Activated CD4-positive, CD25-positive, alpha-beta regulatory T cell treated with anti-CD3 and anti-CD28 coated beads, Interleukin-2, amount 50 U/mL, for 72 hours (primary cell): ENCODE measurements around the gene PMM2.
"Not testable (repeated sequence)": the region's sequence is repeated elsewhere in the genome, so short reads cannot be mapped to it uniquely, and the experiment has no call there.

Source experiments
- DNase-seq: peaks from one replicate; pipeline ENCODE4 v3.0.0; 2021

PMM2 gene

DNA sequence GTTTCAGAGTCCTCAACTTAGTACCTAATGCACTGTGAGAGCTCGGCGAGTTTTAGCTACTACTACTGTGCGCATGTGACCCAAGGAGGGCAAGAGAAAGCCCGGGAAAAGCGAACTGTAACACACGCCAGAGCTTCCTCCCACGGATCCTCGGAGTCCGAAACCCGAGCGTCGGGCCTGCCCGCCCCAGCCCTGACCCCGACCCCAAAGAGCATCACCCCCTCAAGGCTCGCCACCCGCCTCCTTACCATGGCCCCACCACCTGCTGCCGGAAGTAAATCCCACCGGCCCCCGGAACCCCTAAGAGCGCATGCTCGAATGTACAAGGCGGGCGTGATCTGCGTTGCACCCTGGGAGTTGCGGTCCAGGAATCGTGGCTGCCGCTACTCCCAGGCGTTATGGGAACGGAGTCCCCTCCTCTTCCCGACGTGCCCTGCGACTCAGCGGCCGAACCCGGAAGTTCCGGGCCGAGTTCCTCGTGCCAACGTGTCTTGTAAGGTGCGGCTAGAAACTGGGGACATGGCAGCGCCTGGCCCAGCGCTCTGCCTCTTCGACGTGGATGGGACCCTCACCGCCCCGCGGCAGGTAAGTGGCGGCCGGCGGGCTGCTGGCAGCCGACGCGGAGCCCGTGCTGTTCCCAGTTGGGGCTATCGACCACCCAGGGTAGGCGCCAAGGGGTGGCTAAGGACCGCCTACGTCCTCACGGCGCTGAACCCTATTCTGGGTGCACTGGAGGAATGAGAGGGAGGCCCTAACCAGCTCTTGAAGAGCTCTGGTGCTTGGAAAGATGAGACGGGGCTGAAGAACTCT, at the start of gene PMM2, which contains the start of gene TMEM186:
PMM2 (plus strand) TSS at position 476 of the 810 bp plus-strand sequence; CDS start at position 520, 44 bp downstream.
TMEM186 (minus strand) TSS at position 276 of the 810 bp plus-strand sequence; CDS start at position 251, 25 bp downstream.
- peak; percentile 90 for DNase-seq

DNA sequence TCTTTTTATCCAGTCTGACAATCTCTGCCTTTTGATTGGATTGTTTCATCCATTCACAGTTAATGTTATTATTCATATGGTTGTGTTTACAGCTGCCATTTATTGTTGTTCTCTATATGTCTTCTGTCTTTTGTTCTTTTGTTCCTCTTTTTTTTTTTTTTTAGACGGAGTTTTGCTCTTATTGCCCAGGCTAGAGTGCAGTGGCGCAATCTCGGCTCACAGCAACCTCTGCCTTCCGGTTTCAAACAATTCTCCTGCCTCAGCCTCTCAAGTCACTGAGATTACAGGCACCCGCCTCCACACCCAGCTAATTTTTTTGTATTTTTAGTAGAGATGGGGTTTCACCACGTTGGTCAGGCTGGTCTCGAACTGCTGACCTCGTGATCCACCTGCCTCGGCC, 48.7 kb upstream of the PMM2 start:
- not testable (repeated sequence) for DNase-seq

DNA sequence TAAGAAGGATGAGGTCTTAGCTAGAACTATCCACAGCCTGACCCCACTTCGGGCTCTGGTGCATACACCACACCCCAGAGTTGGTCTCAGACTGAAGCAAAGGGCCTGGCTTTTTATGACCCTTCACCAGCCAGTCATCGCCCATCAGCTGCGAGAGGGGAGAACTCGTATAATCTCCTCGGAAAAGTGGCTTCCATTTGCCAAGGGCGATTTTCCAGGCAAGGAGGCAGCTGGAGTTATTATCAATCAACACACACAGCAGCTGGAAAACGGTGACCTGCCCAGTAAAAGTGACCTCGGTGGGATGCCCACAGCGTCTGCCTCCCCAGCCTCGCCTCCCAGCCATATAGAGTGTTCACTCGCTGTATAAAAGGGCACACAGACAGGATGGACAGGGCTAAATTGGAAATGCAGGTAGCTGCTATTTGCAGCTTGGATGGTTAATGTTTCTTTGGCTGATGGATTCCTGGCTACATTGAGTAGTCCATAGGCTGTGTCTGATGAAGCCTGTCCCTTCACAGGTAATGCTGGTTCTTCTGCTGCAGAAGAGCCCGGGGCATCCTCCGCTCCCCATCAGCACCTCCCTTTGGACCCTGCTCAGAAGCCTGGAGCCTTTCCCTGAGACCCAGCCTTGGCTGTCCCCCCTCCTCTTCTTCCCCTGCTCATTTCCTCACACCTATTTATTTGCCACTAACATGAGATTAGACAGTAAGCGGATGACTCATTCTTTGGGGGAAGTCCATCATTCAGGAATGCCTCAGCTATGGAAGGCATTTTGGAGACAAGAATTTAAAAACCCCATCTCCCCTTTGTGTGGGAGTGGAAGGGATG, 45.9 kb upstream of the PMM2 start:
- no peak for DNase-seq

DNA sequence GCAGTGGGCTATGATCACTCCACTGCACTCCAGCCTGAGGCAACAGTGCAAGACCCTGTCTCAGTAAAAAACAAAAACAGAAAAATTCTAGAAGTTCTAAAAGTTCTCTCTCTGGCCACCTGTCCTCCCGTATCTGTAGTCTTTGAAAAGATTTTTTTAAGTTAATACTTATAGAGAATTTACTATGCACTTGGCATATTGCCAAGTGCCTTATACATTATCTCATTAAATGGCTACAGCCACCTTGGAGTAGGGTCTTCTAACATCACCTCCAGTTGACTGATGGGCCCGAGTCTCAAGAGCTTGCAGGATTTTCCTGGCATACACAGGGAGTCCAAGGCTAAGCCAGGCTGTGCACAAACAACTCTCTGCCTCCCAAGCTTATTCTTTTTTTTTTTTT, 44.9 kb upstream of the PMM2 start:
- no peak for DNase-seq

DNA sequence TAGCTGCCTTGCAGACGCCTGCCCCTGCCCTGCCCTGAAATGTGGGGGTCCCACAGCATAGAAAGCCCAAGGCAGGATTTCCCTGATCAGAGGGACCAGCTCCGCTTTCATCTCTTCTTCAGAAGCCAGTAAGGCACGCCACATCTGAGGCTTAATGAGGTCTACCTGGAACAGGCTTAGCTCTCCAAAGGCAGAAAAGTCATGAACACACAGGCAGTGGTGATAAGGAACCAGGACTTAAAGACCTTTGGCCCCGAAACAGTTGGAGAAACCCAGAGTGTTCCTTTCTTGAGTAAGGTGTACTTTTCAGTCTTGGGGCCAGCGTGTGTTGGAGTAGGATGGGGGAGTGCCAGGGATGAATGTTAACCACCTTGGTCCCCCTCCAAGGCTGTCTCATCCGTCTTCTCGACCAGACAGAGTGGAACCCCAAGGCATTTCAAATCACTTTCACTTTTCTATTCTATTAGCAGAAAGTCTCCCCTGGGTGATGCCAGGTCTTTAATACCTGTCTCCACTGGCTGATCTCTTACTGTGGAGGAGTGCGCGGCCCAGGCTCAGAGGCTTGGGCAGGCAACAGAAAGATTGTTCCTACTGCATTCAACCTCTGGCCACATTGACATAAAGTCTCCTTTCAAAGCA, 44.1 kb upstream of the PMM2 start:
- DNase-seq: no peak

DNA sequence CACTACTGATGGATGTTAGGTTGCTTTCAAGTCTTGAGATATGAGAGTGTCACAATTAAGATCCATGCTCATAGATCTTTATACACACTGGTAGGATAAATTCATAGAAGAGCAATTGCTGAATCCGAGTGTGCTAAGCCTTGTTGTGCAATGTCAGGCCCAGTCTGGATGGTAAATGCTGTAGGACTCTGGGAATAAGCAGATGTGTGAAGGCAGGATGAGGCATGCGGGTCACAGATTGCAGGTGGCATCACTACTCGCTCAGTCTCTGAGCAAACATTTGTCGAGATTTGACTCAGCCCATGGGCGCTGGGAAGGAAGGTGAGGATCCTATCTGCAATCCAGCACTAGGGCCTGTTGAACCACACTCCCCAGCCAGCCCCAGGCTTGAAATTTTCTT, 40.9 kb upstream of the PMM2 start:
- DNase-seq: no peak

DNA sequence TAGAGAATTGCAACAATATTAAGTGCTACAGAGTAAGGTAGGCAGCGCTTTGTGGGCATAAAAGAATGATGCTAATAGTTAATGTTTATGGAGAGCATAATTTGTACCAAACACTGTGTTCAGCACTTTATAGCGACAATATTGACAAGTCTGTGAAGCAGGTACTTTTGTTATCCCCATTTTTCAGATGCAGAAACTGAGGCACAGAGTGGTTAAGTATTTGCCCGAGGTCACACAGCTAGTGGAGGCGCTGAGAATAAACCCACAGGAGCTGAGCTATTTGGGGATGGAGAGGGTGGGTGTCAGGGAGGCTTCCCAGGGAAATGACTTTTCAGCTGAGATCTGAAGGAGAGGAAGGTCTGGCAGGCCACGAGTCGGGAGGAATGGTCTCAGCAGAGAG, 39.6 kb upstream of the PMM2 start:
- DNase-seq: no peak

DNA sequence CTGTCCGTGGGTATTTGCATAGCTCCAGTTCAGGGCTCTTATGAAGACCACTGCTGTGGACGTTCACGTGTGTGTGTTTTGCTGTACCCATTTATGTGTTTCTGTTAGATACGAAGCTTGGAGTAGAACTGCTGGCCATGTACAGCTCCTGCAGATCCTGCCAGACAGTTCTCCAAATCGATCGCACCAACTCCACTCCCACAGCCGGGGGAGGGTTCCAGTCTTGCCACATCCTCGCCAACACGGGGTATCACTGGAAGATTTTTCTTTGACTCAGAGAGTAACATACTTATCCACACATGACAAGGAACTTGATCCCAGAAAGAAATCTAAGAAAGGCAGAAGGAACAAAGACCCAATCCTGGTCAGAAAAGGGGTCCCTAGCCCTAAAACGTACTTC, 37.6 kb upstream of the PMM2 start:
- DNase-seq: no peak

DNA sequence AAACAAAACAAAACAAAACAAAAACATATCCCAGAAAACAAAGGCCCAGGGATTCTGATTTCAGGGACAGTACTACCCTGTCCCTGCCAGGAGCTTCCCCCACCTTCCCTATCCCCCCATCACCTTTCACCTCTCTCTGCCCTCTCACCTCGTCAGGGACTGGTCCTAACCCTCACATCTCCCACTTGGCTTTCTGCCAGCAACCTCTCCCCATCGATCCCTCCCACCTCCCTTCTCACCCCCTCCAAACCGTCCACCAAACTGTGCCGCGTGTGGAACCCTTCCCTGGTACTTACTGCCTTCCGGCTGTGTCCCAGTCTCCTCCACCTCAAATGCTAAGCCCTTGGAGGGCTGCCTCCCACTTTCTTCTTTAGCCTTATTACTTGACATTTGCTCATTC, 36.6 kb upstream of the PMM2 start:
- DNase-seq: no peak

DNA sequence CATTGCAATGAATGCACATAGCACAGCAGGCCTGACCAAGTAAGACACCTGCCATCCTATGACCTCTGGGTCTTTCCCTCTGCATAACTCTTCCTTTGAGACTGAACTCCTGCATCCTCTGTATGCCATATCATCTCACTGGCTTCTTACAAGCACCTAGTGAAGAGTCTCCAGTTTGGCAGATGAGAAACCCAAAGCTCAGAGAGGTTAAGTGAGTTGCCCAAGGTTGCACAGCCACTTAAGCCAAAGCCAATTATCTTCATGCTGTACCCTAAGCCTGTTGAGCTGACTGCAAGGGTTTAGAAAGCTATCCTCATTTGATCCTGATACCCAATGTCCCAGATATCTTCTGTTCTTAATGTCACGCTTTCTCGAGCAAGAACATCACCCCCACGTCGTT, 35.4 kb upstream of the PMM2 start:
- no peak for DNase-seq

DNA sequence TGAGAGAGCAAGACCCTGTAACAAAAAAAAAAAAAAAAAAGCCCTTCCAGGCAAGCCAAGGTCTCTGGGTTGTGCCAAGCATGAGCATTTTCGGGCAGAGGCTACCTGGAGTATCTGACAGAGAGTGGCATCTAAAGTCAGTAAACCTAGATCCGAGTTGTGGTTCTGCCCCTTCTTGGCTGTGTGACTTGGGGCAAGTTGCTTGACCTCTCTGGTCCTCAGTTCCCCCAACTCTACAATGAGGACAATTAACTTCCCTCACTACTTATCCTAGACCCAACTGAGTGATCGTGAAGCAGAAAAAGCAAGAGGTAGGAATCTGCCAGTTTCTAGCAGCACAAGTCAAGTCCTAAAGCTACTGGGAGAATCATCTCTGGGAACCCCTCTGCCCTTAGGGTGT, 34.6 kb upstream of the PMM2 start:
- no peak for DNase-seq

DNA sequence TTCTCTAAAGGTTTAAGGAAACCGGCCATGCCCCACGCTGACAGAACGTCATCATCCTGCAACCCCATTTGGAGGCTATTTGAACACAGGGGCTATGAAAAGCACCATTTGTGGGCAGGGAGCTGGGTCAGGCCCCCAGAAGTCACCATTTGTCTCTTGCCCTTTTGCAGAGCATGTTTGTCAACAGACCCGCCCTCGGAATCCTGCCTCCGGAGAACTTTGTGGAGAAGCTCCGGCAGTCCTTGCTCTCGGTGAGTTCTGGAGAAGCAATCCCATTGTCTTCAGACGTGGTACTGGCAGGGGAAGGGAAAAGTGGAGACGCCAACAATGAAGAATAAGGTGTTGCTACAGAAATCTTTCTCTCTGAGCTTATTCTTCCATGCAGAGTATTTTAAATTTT, 33.7 kb upstream of the PMM2 start:
- DNase-seq: no peak

DNA sequence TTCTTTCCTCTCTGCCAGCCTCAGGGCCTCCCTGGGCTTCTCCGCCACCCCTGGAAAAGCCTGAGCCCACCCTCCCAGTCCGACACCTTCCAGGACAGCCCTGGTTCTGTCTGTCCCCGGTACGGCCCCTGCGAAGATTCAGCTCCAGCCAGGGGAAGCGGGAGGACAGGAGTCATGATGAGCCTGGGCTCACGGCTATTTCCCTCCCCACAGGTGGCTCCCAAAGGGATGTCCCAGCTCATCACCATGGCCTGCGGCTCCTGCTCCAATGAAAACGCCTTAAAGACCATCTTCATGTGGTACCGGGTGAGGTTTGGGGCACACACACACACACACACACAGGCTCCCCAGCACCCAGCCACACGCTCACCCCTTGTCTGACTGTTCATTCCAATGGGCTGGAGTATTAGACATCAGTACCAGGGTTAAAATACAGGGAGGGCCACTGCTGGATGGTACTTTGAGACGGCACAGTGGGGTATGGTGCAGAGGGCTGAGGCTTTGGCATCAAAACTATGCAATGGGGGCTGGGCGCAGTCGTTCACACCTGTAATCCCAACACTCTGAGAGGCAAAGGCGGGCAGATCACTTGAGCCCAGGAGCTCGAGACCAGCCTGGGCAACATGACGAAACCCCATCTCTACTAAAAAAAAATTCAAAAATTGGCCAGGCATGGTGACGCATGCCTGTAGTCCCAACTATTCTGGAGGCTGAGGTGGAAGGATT, 33.0 kb upstream of the PMM2 start:
- DNase-seq: no peak

DNA sequence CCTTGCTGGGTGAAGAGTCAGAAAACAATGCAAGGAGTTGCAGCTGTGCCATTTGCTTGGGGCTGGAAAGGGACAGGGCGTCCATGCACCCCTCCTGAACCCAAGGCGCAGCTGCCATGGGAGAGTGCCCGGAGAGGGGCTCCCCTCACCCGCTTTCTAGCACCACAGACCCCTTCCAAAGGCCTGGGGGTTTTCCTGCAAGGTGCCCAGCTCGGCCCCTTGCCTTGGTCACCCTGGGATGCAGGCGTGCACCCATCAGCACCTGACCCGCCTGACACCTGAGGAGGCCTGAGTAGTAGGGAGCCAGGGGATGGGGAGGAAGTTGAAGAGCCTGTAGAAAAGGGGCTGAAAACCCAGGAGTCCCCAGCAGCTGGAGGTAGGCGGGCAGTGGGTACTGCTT, 30.5 kb upstream of the PMM2 start:
- DNase-seq: no peak

DNA sequence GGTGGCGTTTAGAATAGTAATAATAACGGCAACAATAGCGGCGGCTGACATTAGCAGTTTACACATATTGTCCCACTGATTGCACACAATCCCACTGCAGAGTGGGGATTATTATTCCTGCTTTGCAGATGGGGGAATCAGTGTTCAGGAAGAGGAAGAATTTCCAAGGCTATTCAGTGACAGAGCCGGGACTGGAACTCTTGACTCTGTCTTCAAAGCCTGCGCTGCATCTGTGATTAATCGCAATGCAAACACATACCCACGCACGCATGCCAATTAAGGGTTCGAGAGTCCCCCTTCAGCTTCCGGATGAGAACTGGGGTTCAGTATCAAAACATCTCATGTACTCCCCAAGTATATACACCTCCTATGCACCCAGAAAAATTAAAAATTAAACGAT, 29.4 kb upstream of the PMM2 start:
- no peak for DNase-seq

DNA sequence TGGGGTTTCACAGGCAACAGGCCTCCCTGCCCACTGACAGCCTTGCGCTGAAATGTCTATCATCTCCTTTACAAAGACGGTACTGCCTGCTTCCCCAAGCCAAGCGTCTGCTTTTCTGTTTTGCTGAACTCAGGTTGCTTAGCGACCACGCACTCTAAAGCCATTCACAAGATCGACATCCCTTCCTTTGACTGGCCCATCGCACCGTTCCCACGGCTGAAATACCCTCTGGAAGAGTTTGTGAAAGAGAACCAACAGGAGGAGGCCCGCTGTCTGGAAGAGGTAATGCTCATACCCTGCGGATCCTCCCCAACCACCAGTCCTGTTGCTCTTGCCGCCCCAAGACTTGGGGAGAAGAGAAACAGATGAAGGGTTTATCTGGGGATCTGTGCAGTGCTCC, 28.9 kb upstream of the PMM2 start:
- DNase-seq: no peak

DNA sequence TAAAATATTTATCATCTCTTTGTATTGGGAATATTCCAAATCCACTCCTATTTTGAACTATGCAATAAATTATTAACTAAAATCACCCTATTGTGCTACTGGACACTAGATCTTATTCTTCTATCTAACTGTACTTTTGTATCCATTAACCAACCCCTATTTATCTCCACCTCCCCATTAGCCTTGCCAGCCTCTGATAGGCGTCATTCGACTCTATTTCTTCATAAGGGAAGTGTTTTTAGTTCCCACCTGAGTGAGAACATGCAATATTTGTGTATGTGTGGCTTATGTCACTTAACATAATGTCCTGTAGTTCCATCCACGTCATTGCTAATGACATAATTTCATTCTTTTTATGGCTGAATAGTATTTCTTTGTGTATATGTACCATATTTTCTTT, 24.1 kb upstream of the PMM2 start:
- DNase-seq: no peak

DNA sequence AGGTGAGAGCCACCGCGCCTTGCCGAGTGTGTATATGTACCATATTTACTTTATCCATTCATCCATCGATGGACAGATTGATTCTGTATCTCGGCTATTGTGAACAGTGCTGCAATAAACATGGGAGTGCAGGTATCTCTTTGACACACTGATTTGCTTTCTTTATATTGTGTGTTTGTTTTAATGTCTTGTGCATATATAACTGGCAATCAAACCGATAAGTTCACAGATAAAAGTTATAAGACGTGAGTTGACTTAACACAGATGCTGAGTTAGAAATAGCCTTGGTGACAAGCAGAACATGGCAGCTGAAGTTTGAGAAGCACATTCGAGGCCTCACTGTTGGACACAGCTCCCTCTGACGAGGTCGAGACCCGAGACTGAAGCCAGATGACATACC, 23.4 kb upstream of the PMM2 start:
- no peak for DNase-seq

DNA sequence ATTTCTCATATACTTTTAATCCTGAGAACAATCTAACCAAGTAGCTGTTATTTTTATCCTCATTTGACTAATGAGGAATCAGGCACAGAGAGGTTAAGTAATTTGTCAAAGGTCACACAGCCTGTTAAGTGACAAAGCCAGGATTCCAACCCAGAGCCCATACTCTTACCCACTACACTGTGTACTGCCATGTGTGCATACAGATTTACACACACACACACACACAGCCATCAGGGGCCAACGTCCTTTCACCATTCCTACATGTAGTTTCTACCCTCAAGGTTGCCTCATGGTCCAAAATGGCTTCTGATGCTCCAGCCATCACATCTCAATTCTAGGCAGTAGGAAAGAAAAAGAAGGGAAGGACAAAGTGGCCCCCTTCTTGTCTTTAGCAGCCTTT, 22.3 kb upstream of the PMM2 start:
- no peak for DNase-seq

DNA sequence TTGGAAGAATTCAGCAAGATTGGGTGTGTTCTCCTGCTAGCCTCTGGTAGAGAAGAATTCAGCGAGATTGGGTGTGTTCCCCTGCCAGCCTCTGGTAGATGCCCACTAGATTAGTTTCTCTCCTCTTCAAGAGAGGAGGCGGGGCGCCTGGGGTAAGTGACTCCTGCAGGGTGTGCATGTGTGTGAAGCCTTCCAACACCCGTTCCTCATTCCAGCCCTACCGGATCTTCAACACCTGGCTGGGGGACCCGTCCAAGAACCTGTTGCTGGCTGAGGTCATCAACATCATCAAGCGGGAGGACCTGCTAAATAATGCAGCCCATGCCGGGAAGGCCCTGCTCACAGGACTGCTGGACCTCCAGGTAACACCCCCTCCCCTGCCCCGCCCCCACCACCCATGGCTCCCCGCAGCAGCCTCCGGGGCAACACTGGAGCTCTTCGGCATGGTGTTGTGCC, 21.5 kb upstream of the PMM2 start:
- DNase-seq: no peak

DNA sequence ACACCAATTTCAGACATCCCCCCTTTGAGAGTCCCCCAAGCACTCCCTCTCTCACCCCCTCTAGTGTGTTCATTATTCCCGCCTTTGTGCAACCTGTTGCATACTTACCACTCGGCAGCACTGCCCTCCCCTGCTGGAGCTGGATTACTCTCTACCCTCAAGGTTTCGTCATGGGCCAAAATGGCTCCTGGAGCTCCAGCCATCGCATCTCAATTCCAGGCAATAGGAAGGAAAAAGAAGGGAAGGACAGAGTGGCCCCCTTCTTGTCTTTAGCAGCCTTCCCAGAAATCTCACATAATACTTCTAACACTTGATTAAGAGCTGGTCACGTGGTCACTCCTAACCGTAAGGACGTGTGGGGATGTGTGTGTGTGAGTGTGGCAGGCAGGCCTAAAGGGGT, 20.4 kb upstream of the PMM2 start:
- no peak for DNase-seq

DNA sequence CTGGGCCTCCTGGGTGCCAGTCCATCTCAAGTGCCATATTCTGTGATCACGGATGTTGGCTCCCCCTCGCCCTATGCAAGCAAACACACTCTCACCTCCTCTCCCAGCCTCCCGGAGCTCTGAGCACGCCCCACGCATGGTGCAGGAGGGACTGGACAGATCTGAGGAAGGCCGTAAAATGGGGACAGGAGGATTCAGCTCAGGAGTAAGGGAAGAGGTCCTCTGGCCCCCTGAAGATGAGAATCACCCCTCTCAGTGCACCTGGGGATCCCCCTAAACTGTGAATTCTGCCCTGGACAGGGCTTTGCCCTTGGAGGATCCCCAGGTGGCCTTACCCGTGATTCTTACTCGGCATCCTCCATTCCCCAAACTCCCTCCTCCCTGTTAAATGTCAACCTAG, 15.8 kb upstream of the PMM2 start:
- no peak for DNase-seq

DNA sequence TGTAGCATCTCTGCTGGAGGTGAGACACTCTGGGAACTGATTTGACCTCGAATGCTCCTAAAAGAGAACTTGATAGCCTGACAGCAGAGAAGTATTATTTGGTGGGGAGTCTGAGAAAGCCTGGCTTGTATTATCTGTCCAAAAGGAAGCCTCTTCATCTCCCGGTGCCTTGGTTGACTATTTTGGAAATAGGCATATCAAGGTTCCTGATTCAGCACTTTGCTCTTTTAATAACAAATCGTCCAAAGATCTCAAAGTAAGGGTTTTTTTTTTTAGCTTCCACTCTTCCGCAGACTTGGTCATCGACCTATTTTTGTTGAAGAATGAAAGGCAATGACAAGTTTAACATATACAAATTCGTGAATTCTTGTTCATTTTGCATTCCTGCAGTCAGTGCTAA, 15.0 kb upstream of the PMM2 start:
- no peak for DNase-seq
